ENCODE results near the gene CDK5R2.

GRCh38 chr2:218963601-218964000, 4.1 kb downstream of the CDK5R2 start:
- no peak for TF ChIP-seq ZBTB21 (CRISPR knock-in tag; IDR thresholded peaks at IDR 0.05)
- no peak for TF ChIP-seq RBFOX2 (IDR thresholded peaks at IDR 0.05; ENCODE audit: low read depth, low read length)
- no peak for TF ChIP-seq SIN3A (IDR thresholded peaks at IDR 0.05; ENCODE audit: borderline replicate concordance, low read depth, low read length)
- TF ChIP-seq TARDBP (CRISPR knock-in tag; IDR thresholded peaks at IDR 0.05) = no peak
